HCT116 (cell line): ENCODE measurements around the gene SUGT1. TPM values are rescaled to one million over a fixed set of nuclear protein-coding genes. Genes with fewer than 3 reads are reported as not detected.

Source experiments
- ATAC-seq: fragments of 200-7000 bp; cut with Tn5 transposase; 2 replicates; pipeline ENCODE4 v1.9.1; 2020; ENCODE audit warnings: mild to moderate bottlenecking, moderate library complexity
- BruUV-seq: library from RNA; stranded (reverse); fragments of 400-500 nt; replicated peaks from 2 replicates; lab custom pipeline; 2021; lab: Mats Ljungman, UMichigan
- CTCF ChIA-PET: fragments of 300-600 bp; sonication (Branson Sonifier 250); formaldehyde crosslinking; loops from one replicate; lab custom pipeline; 2021; ENCODE audit warnings: antibody characterized with exemption; lab: Charles Lee
- POLR2A ChIA-PET: fragments of 300-600, 350-600 bp; sonication (Branson Sonifier 250); formaldehyde crosslinking; loops from one replicate; lab custom pipeline; 2021; ENCODE audit warnings: antibody characterized with exemption; lab: Charles Lee
- RAD21 ChIA-PET, 2 experiments: fragments of 300-600 bp; sonication (Branson Sonifier 250); formaldehyde crosslinking; loops; one replicate each; lab custom pipeline; 2023; ENCODE audit warnings: low total read pairs in 2 of 2; ENCODE audit not compliant: uncharacterized antibody in 2 of 2, unreplicated experiment in 2 of 2, low non-redundant PET in 1 of 2; lab: Charles Lee
- DNase-seq: peaks from one replicate; pipeline ENCODE4 v3.0.0-alpha.2; 2010; ENCODE audit warnings: low read depth, low spot score
- H2AFZ ChIP-seq: fragments of 200-600 bp; shearing (Covaris generic), sonication (generic); 2 replicates; pipeline ENCODE4 v1.6.1; 2017; ENCODE audit warnings: low read depth, mixed run types, mixed read lengths, antibody characterized with exemption, low read length; ENCODE audit not compliant: poor library complexity, severe bottlenecking
- H3K27ac ChIP-seq: 2 replicates; pipeline ENCODE4 v1.5.1; 2012; ENCODE audit warnings: low read depth, low read length
- H3K27me3 ChIP-seq: fragments of 200-600 bp; sonication (generic); 2 replicates; pipeline ENCODE4 v1.6.1; 2016; ENCODE audit warnings: mixed run types, low read length, mixed read lengths; ENCODE audit not compliant: insufficient read depth
- H3K36me3 ChIP-seq, 2 experiments: fragments of 200-500 bp in 1 of 2; fragments of 200-600 bp in 1 of 2; sonication (Bioruptor generic) in 1 of 2; sonication (generic) in 1 of 2; 2 replicates each; pipeline versions ENCODE4 v1.5.1 to v1.6.1; 2014 to 2016; ENCODE audit warnings: low read length in 2 of 2, inconsistent platforms in 1 of 2, mixed read lengths in 1 of 2, mixed run types in 1 of 2; ENCODE audit not compliant: insufficient read depth in 2 of 2, control insufficient read depth in 1 of 2
- H3K4me1 ChIP-seq, 2 experiments: fragments of 200-600 bp in 1 of 2; sonication (generic) in 1 of 2; 2 replicates each; pipeline versions ENCODE4 v1.5.1 to v1.6.1; 2012 to 2017; ENCODE audit warnings: low read length in 2 of 2, inconsistent platforms in 1 of 2, mild to moderate bottlenecking in 1 of 2, mixed read lengths in 1 of 2, mixed run types in 1 of 2, moderate library complexity in 1 of 2; ENCODE audit not compliant: insufficient read depth in 2 of 2, control insufficient read depth in 1 of 2
- H3K4me2 ChIP-seq: fragments of 200-600 bp; sonication (generic); 2 replicates; pipeline ENCODE4 v1.6.1; 2017; ENCODE audit warnings: mixed run types, low read length, mixed read lengths
- H3K4me3 ChIP-seq, 2 experiments: fragments of 200-600 bp in 1 of 2; sonication (generic) in 1 of 2; replicated peaks in 1 of 2; 2 replicates each; pipeline ENCODE4 v1.5.1; 2011 to 2016; ENCODE audit warnings: low read length in 2 of 2, control low read depth in 1 of 2, low read depth in 1 of 2, mild to moderate bottlenecking in 1 of 2, mixed read lengths in 1 of 2, mixed run types in 1 of 2
- H3K79me2 ChIP-seq: fragments of 200-600 bp; sonication (generic); 2 replicates; pipeline ENCODE4 v1.6.1; 2017; ENCODE audit warnings: mild to moderate bottlenecking, mixed run types, low read length, moderate library complexity, mixed read lengths; ENCODE audit not compliant: insufficient read depth
- H3K9ac ChIP-seq: fragments of 200-600 bp; sonication (generic); 2 replicates; pipeline ENCODE4 v1.6.1; 2016; ENCODE audit warnings: low read length, mixed read lengths
- H3K9me2 ChIP-seq: fragments of 200-600 bp; sonication (generic), shearing (Covaris generic); 2 replicates; pipeline ENCODE4 v1.6.1; 2017; ENCODE audit warnings: mixed run types, mild to moderate bottlenecking, moderate library complexity; ENCODE audit not compliant: insufficient read depth
- H3K9me3 ChIP-seq, 2 experiments: fragments of 200-500 bp in 1 of 2; fragments of 200-600 bp in 1 of 2; sonication (Bioruptor generic) in 1 of 2; sonication (generic) in 1 of 2; 2 replicates each; pipeline ENCODE4 v1.6.1; 2014 to 2017; ENCODE audit warnings: low read length in 2 of 2, mixed read lengths in 2 of 2, inconsistent platforms in 1 of 2, low read depth in 1 of 2, mild to moderate bottlenecking in 1 of 2, mixed run types in 1 of 2, moderate library complexity in 1 of 2; ENCODE audit not compliant: control insufficient read depth in 1 of 2, insufficient read depth in 1 of 2
- H4K20me1 ChIP-seq: fragments of 200-600 bp; sonication (generic), shearing (Covaris generic); 2 replicates; pipeline ENCODE4 v1.6.1; 2017; ENCODE audit warnings: mixed run types, mild to moderate bottlenecking, moderate library complexity; ENCODE audit not compliant: insufficient read depth
- CBX3 ChIP-seq: IDR thresholded peaks from 2 replicates; pipeline ENCODE4 v1.6.1; 2012; ENCODE audit warnings: low read depth
- CEBPB ChIP-seq: IDR thresholded peaks from 2 replicates; pipeline ENCODE4 v1.6.1; 2012; ENCODE audit warnings: low read depth
- CTCF ChIP-seq, 3 experiments: fragments of 200-600 bp in 1 of 3; sonication (generic) in 1 of 3; IDR thresholded peaks in 2 of 3; conservative IDR thresholded peaks in 1 of 3; 2 replicates each; pipeline ENCODE4 v1.5.1; 2012 to 2017; ENCODE audit warnings: low read depth in 2 of 3, low read length in 2 of 3, antibody characterized with exemption in 1 of 3, borderline replicate concordance in 1 of 3, control low read depth in 1 of 3, mild to moderate bottlenecking in 1 of 3, mixed read lengths in 1 of 3, mixed run types in 1 of 3, moderate library complexity in 1 of 3; ENCODE audit not compliant: insufficient read depth in 1 of 3
- EGR1 ChIP-seq: IDR thresholded peaks from 2 replicates; pipeline ENCODE4 v1.6.1; 2012; ENCODE audit warnings: low read depth
- ELF1 ChIP-seq: IDR thresholded peaks from 2 replicates; pipeline ENCODE4 v1.6.1; 2012; ENCODE audit warnings: low read depth, borderline replicate concordance
- EZH2 ChIP-seq: fragments of 200-600 bp; sonication (generic); IDR thresholded peaks from 2 replicates; pipeline ENCODE4 v1.6.1; 2017; ENCODE audit warnings: antibody characterized with exemption, mixed run types
- EZH2phosphoT487 ChIP-seq: fragments of 200-600 bp; IDR thresholded peaks from 2 replicates; pipeline ENCODE4 v1.6.1; 2018; ENCODE audit warnings: antibody characterized with exemption, borderline replicate concordance
- FOSL1 ChIP-seq: IDR thresholded peaks from 2 replicates; pipeline ENCODE4 v1.6.1; 2012; ENCODE audit warnings: low read depth
- JUND ChIP-seq: IDR thresholded peaks from 2 replicates; pipeline ENCODE4 v1.6.1; 2012
- MAX ChIP-seq: IDR thresholded peaks from 2 replicates; pipeline ENCODE4 v1.6.1; 2012
- POLR2A ChIP-seq: IDR thresholded peaks from 2 replicates; pipeline ENCODE4 v1.7.0; 2011; ENCODE audit warnings: borderline replicate concordance; ENCODE audit not compliant: insufficient read depth, insufficient read length; ENCODE audit errors: extremely low read depth
- POLR2AphosphoS5 ChIP-seq: IDR thresholded peaks from 2 replicates; pipeline ENCODE4 v1.6.1; 2011; ENCODE audit warnings: mild to moderate bottlenecking, low read depth, low read length, moderate library complexity
- REST ChIP-seq: IDR thresholded peaks from 2 replicates; pipeline ENCODE4 v1.6.1; 2012; ENCODE audit warnings: low read depth
- SP1 ChIP-seq: IDR thresholded peaks from 2 replicates; pipeline ENCODE4 v1.6.1; 2012; ENCODE audit warnings: low read depth
- SRF ChIP-seq: IDR thresholded peaks from 2 replicates; pipeline ENCODE4 v1.6.1; 2012; ENCODE audit warnings: low read depth
- TCF7L2 ChIP-seq: IDR thresholded peaks from 2 replicates; pipeline ENCODE4 v1.7.0; 2011; ENCODE audit warnings: borderline replicate concordance, inconsistent platforms; ENCODE audit not compliant: insufficient read depth, insufficient read length; ENCODE audit errors: extremely low read depth
- YY1 ChIP-seq: IDR thresholded peaks from 2 replicates; pipeline ENCODE4 v1.6.1; 2011; ENCODE audit warnings: low read length, low read depth, moderate library complexity, mild to moderate bottlenecking; ENCODE audit not compliant: insufficient replicate concordance; ENCODE audit errors: extremely low read depth
- intact Hi-C: fragments of 100-400 bp; cut with micrococcal nuclease; formaldehyde crosslinking; loops from 2 replicates; pipeline ENCODE4 v1.10.0; 2022
- total RNA-seq: library from RNA; stranded (reverse); gene quantifications from one replicate; pipeline ENCODE4 v1.2.1, GENCODE V29; 2021; ENCODE audit not compliant: unreplicated experiment

Gene SUGT1
- total RNA-seq, 1 experiment from 2014 or later, result 75.6 TPM

GRCh38 chr13:52670726-52671125, 18.1 kb downstream of the SUGT1 start (continued):
- TF ChIP-seq CTCF (IDR thresholded peaks at IDR 0.05 in 2 of 3, conservative IDR thresholded peaks at IDR 0.05 in 1 of 3; ENCODE audit: borderline replicate concordance in 1 of 3, insufficient read depth in 1 of 3, low read depth in 2 of 3, low read length in 2 of 3) (no peak), TCF7L2 (no peak), SRF (no peak), CBX3 (no peak), POLR2A (no peak), ELF1 (no peak), POLR2AphosphoS5 (no peak), YY1 (no peak), MAX (no peak), CEBPB (no peak)

- Histone ChIP-seq H4K20me1 (no peaks in the 10 kb centered on the region), H3K4me1 (no peaks in the 10 kb centered on the region), H3K4me3 (no peak overlapping the region), H3K9me2 (no peaks in the 10 kb centered on the region), H3K4me2 (no peak overlapping the region), H3K9me3 (no peaks in the 10 kb centered on the region), H3K9ac (no peak overlapping the region), H3K27ac (no peak overlapping the region), H3K27me3 (no peaks in the 10 kb centered on the region), H3K36me3 (peaks cover 23 to 24% of the 10 kb centered on the region in 2 experiments), H2AFZ (no peak overlapping the region), H3K79me2 (peaks cover 95% of the 10 kb centered on the region)
- no peak for ATAC-seq
- ChIA-PET RAD21 (no interaction called here), CTCF (interaction anchor here (0.6 kb wide), 1 partner anchor 34 kb away, joined by 3 read pairs; no protein-coding TSS in a partner anchor), POLR2A (no interaction called here)
- no peak for DNase-seq
- no TSS peak for BruUV-seq
- intact Hi-C loops, result no loop called here
- no peak for TF ChIP-seq REST
- no peak for TF ChIP-seq EZH2
- no peak for TF ChIP-seq SRF
- no peak for TF ChIP-seq CBX3
- no peak for TF ChIP-seq CTCF (IDR thresholded peaks at IDR 0.05 in 2 of 3, conservative IDR thresholded peaks at IDR 0.05 in 1 of 3; ENCODE audit: borderline replicate concordance in 1 of 3, insufficient read depth in 1 of 3, low read depth in 2 of 3, low read length in 2 of 3)
- no peak for TF ChIP-seq SP1
- TF ChIP-seq EZH2phosphoT487, result no peak
- TF ChIP-seq YY1, result no peak
- no peak for TF ChIP-seq CEBPB
- no peak for TF ChIP-seq JUND
- TF ChIP-seq POLR2AphosphoS5, result no peak
- TF ChIP-seq MAX, result no peak
- no peak for TF ChIP-seq FOSL1
- TF ChIP-seq EGR1, result no peak
Measured at GRCh38 chr13:52673465-52673864, 20.8 kb downstream of the SUGT1 start.
